ENCODE results near the gene ZEB1. TPM values are rescaled to one million over a fixed set of nuclear protein-coding genes. Genes with fewer than 3 reads are reported as not detected.

Gene ZEB1
- total and polyA plus RNA-seq, 9 of the 15 experiments (the other 6 are each of a cell fraction or from before 2014, with no cell fraction given): 2.1 to 8.4 (median 4.9) TPM

- H3K4me3 ChIP-seq: no peak overlapping the region
These were observed 145.5 kb downstream of the ZEB1 start for GRCh38 chr10:31464552-31464951.

More at GRCh38 chr10:31464552-31464951, 145.5 kb downstream of the ZEB1 start:
- CTCF ChIA-PET (ENCODE audit: low intra/inter-chr PET ratio): no interaction called here
- intact Hi-C loops (cut with micrococcal nuclease) (no loop called here), in situ Hi-C loops (cut with MboI) (no loop called here)
- H3K27ac ChIP-seq (ENCODE audit: extremely low read depth, low read depth, low read length): no peak overlapping the region
- no peaks in the 10 kb centered on the region for H4K20me1 ChIP-seq (replicated peaks; ENCODE audit: control insufficient read depth, insufficient read depth, low read length)
- H2AFZ ChIP-seq (ENCODE audit: low read depth, low read length): no peak overlapping the region
- WGBS (ENCODE audit: insufficient coverage, low coverage, missing lambda C conversion rate): 52% methylated on average over 2 of the region's 2 CpGs
- no peaks in the 10 kb centered on the region for H3K79me2 ChIP-seq (ENCODE audit: control insufficient read depth, insufficient read depth, low read length)
- no peaks in the 10 kb centered on the region for H3K27me3 ChIP-seq (ENCODE audit: control insufficient read depth in 2 of 2, insufficient read depth in 2 of 2, low read length in 2 of 2)
- FAIRE-seq (no peak), DNase-seq (ENCODE audit: extremely low read depth in 1 of 4, low spot score in 3 of 4) (no peak), ATAC-seq (no peak)
- POLR2A ChIA-PET: no interaction called here
- no TSS peak for BruUV-seq (replicated peaks)
- no peaks in the 10 kb centered on the region for H3K4me1 ChIP-seq (replicated peaks in 1 of 2; ENCODE audit: control insufficient read depth in 2 of 2, insufficient read depth in 2 of 2, low read length in 2 of 2)
- no peak overlapping the region for H3K4me2 ChIP-seq (ENCODE audit: insufficient read depth, low read length)
- no peak overlapping the region for H3K9ac ChIP-seq (ENCODE audit: insufficient read depth in 1 of 2, low read depth in 2 of 2, low read length in 2 of 2)
- H3K36me3 ChIP-seq (ENCODE audit: control insufficient read depth, insufficient read depth, low read length): no peaks in the 10 kb centered on the region
- H3K9me3 ChIP-seq (replicated peaks; ENCODE audit: control insufficient read depth, insufficient read depth, low read depth, low read length): peaks cover 4% of the 10 kb centered on the region; the same call in 1 of the 2 replicates
- no peaks in the 10 kb centered on the region for H3K9me1 ChIP-seq (ENCODE audit: control insufficient read depth, insufficient read depth, low read length)
- TF ChIP-seq ASH1L (IDR thresholded peaks at IDR 0.05; ENCODE audit: borderline replicate concordance, low read depth, partially characterized antibody): no peak
- no peak for TF ChIP-seq YBX1 (IDR thresholded peaks at IDR 0.05)
- TF ChIP-seq POLR2B (IDR thresholded peaks at IDR 0.05; ENCODE audit: low read depth, partially characterized antibody): no peak
- no peak for TF ChIP-seq PTTG1 (tag; IDR thresholded peaks at IDR 0.05; ENCODE audit: low read depth)
- TF ChIP-seq FOXJ3 (CRISPR knock-in tag; IDR thresholded peaks at IDR 0.05): no peak
- TF ChIP-seq RNF2 (IDR thresholded peaks at IDR 0.05): no peak
- TF ChIP-seq ZNF444 (CRISPR knock-in tag; IDR thresholded peaks at IDR 0.05): no peak
- no peak for TF ChIP-seq MCM2 (IDR thresholded peaks at IDR 0.05; ENCODE audit: low read depth)
- TF ChIP-seq ZBTB43 (CRISPR knock-in tag; IDR thresholded peaks at IDR 0.05): no peak
